CD14-positive monocyte (primary cell): ENCODE measurements around the gene CCDC50. TPM values are rescaled to one million over a fixed set of nuclear protein-coding genes. Genes with fewer than 3 reads are reported as not detected.

Experiments used
- DNase-seq, 3 donors: peaks; one replicate each; pipeline ENCODE4 v3.0.0-alpha.2; 2011 to 2022
- H2AFZ ChIP-seq: 2 replicates; pipeline ENCODE4 v1.6.0; 2012; ENCODE audit warnings: mild to moderate bottlenecking, low read depth, low read length, inconsistent platforms; ENCODE audit not compliant: insufficient read depth, poor library complexity, severe bottlenecking
- H3K27ac ChIP-seq, 2 donors: 1 replicate in 1 of 2; 2 replicates in 1 of 2; pipeline ENCODE4 v1.5.1; 2012 to 2013; ENCODE audit warnings: low read length in 2 of 2, control low read depth in 1 of 2, inconsistent platforms in 1 of 2, low read depth in 1 of 2, mild to moderate bottlenecking in 1 of 2
- H3K27me3 ChIP-seq, 2 donors: one replicate each; pipeline versions ENCODE4 v1.6.0 to v1.6.1; 2011 to 2013; ENCODE audit warnings: low read length in 2 of 2; ENCODE audit not compliant: control insufficient read depth in 2 of 2, insufficient read depth in 2 of 2
- H3K36me3 ChIP-seq, 2 donors: replicated peaks in 1 of 2; 1 replicate in 1 of 2; 2 replicates in 1 of 2; pipeline versions ENCODE4 v1.5.1 to v1.6.1; 2012 to 2013; ENCODE audit warnings: low read length in 2 of 2, control low read depth in 1 of 2, inconsistent platforms in 1 of 2, mild to moderate bottlenecking in 1 of 2; ENCODE audit not compliant: insufficient read depth in 2 of 2, control insufficient read depth in 1 of 2
- H3K4me1 ChIP-seq, 2 donors: 1 replicate in 1 of 2; 2 replicates in 1 of 2; pipeline versions ENCODE4 v1.5.1 to v1.6.1; 2012 to 2013; ENCODE audit warnings: low read length in 2 of 2, control low read depth in 1 of 2, inconsistent platforms in 1 of 2, mild to moderate bottlenecking in 1 of 2, moderate library complexity in 1 of 2; ENCODE audit not compliant: insufficient read depth in 2 of 2, control insufficient read depth in 1 of 2
- H3K4me2 ChIP-seq: replicated peaks from 2 replicates; pipeline ENCODE3; 2012; ENCODE audit warnings: low read length, moderate library complexity, mild to moderate bottlenecking; ENCODE audit not compliant: poor library complexity, severe bottlenecking; ENCODE audit errors: extremely low read depth
- H3K4me3 ChIP-seq, 3 experiments: fragments of 200-600 bp in 1 of 3; sonication (generic) in 1 of 3; replicated peaks in 1 of 3; 1 replicate in 2 of 3; 2 replicates in 1 of 3; pipeline ENCODE4 v1.5.1; 2011 to 2013; ENCODE audit warnings: low read length in 3 of 3, mild to moderate bottlenecking in 3 of 3, control low read depth in 2 of 3, low read depth in 2 of 3, inconsistent platforms in 1 of 3, moderate library complexity in 1 of 3
- H3K79me2 ChIP-seq: 2 replicates; pipeline ENCODE4 v1.6.0; 2012; ENCODE audit warnings: mild to moderate bottlenecking, control low read depth, inconsistent platforms, low read length, moderate library complexity; ENCODE audit not compliant: insufficient read depth
- H3K9ac ChIP-seq: 2 replicates; pipeline ENCODE4 v1.6.0; 2017; ENCODE audit warnings: low read length, mild to moderate bottlenecking; ENCODE audit not compliant: insufficient read depth, poor library complexity, severe bottlenecking
- H3K9me3 ChIP-seq, 2 donors: replicated peaks in 1 of 2; 1 replicate in 1 of 2; 2 replicates in 1 of 2; pipeline versions ENCODE4 v1.5.1 to v1.6.1; 2012 to 2013; ENCODE audit warnings: low read length in 2 of 2, control low read depth in 1 of 2; ENCODE audit not compliant: control insufficient read depth in 1 of 2, insufficient read depth in 1 of 2
- H4K20me1 ChIP-seq: 2 replicates; pipeline ENCODE4 v1.6.0; 2012; ENCODE audit warnings: mild to moderate bottlenecking, low read length, control low read depth, moderate library complexity; ENCODE audit not compliant: insufficient read depth
- H3K27ac Mint-ChIP-seq, 7 donors: one replicate each; pipeline ENCODE4 v1.8.0; 2020; ENCODE audit warnings: mild to moderate bottlenecking in 7 of 7, mixed read lengths in 7 of 7, moderate library complexity in 6 of 7, inconsistent platforms in 2 of 7
- H3K27me3 Mint-ChIP-seq, 3 donors: one replicate each; pipeline ENCODE4 v1.8.0; 2021 to 2022; ENCODE audit warnings: low read depth in 3 of 3, mild to moderate bottlenecking in 3 of 3, mixed read lengths in 3 of 3, moderate library complexity in 3 of 3, inconsistent platforms in 1 of 3
- H3K36me3 Mint-ChIP-seq, 2 donors: one replicate each; pipeline ENCODE4 v1.8.0; 2020; ENCODE audit warnings: mixed read lengths in 2 of 2, inconsistent platforms in 1 of 2, mild to moderate bottlenecking in 1 of 2
- H3K4me1 Mint-ChIP-seq: one replicate; pipeline ENCODE4 v1.8.0; 2020; ENCODE audit warnings: mild to moderate bottlenecking, mixed read lengths
- H3K4me3 Mint-ChIP-seq, 2 donors: one replicate each; pipeline ENCODE4 v1.8.0; 2020; ENCODE audit warnings: mild to moderate bottlenecking in 2 of 2, mixed read lengths in 2 of 2, moderate library complexity in 1 of 2
- H3K9me3 Mint-ChIP-seq, 7 donors: one replicate each; pipeline ENCODE4 v1.8.0; 2020 to 2022; ENCODE audit warnings: mixed read lengths in 7 of 7, mild to moderate bottlenecking in 6 of 7, moderate library complexity in 6 of 7, inconsistent platforms in 2 of 7
- WGBS: methylation state at CpG from one replicate; pipeline ENCODE4 v1.1.5; 2013; ENCODE audit warnings: missing lambda C conversion rate; ENCODE audit not compliant: insufficient coverage; 5-methylcytosine and 5-hydroxymethylcytosine counted together
- intact Hi-C, 2 donors: fragments of 100-400 bp; cut with micrococcal nuclease; formaldehyde crosslinking; loops; one replicate each; pipeline versions ENCODE4 v1.15.0 to v1.15.1; 2023
- polyA plus RNA-seq, 3 donors: library from polyadenylated mRNA; depleted of rRNA in 1 of 3; unstranded in 2 of 3; stranded (reverse) in 1 of 3; fragments of 300-500 nt in 2 of 3; fragments of >200 nt in 1 of 3; fragmentation: Illumina TruSeq in 2 of 3; gene quantifications; 1 replicate in 2 of 3; 2 replicates in 1 of 3; pipeline ENCODE4 v1.2.3, GENCODE V29; 2012 to 2021
- TF ChIP-seq, protein P1 (sequence below): fragments of 200-600 bp; IDR thresholded peaks from one replicate; pipeline ENCODE4 v1.8.0; 2022; ENCODE audit warnings: antibody characterized with exemption, mild to moderate bottlenecking

The CCDC50 gene
- polyA plus RNA-seq, 3 donors = 13.3 to 29.2 (median 25.8) TPM

DNA sequence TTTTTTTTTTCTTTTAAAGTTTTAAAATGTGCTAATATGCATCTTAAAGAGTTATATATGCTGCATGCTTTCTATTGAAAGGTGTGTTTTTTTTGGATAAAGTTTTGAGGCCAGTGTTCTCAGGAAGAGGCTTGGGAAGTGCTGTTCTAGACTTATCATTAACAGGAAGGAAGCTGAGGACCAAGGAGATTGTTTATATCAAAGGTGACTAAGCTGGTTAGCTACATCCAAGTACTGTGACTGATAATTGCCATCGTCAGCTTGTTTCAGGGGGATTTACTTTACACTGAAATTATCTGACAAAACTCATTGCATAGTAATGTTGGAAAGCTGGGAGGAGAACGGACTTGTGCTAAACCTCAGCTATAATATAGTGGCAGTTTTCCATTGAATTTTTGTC is 37.5 kb downstream of the CCDC50 start:
- no peaks in the 10 kb centered on the region for H3K4me1 Mint-ChIP-seq
- H3K27ac ChIP-seq = no peak overlapping the region

DNA sequence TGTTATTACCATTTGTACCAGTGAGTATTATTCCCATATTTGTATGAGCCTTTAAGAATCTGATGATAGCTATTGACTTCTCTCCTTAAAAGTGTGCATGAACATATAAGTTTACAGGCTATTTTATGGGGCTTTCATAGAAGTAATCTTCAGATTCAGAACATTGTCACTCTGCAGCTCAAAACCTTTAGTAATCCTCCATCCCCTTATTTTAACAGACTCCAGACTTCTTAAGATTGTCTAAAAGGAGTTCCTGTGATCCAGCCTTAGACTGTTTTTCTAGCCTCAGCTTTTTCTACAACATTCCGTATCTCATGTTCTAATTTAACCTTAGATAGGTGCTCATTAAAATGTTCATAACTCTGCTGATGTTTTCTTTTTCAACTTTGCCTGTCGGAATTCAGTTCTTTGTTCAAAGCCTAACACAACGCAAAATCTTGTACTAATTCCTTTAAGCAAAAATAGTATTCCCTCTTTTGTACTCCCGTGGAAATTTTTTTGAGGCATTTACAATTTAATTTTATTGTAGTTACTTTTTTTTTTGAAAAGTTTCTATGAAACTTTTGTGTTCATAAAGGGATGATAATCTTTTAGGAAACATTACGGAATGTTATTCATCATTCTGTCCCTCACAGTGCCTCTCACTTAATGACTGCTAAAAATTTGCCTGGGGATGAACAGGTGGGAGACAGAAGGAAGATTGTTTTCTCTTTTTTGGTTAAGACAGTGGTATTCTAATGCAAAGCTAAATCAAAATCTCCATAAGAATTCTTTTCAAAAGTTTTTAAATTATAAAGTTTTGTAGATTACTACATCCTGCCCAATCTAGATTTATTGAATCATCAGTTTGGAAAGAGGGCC is 39.8 kb downstream of the CCDC50 start:
- Mint-ChIP-seq H3K27me3 (peaks cover 0 to 1% (median 0%) of the 10 kb centered on the region in 3 donors), H3K27ac (no peak overlapping the region), H3K9me3 (peaks cover 0 to 2% (median 0%) of the 10 kb centered on the region in 7 donors), H3K4me3 (no peak overlapping the region), H3K4me1 (peaks cover 2% of the 10 kb centered on the region), H3K36me3 (peaks cover 30 to 53% of the 10 kb centered on the region in 2 donors)
- Histone ChIP-seq H3K4me2 (no peak overlapping the region), H3K79me2 (no peaks in the 10 kb centered on the region), H3K9me3 (no peaks in the 10 kb centered on the region), H3K4me1 (no peaks in the 10 kb centered on the region), H2AFZ (no peak overlapping the region), H3K36me3 (peaks cover 15 to 47% of the 10 kb centered on the region in 2 donors), H3K4me3 (no peak overlapping the region), H3K27ac (no peak overlapping the region), H3K9ac (no peak overlapping the region), H4K20me1 (no peaks in the 10 kb centered on the region), H3K27me3 (no peaks in the 10 kb centered on the region)
- no CpG with 5 or more reads among the region's 5 CpGs for WGBS
- TF ChIP-seq, protein P1, sequence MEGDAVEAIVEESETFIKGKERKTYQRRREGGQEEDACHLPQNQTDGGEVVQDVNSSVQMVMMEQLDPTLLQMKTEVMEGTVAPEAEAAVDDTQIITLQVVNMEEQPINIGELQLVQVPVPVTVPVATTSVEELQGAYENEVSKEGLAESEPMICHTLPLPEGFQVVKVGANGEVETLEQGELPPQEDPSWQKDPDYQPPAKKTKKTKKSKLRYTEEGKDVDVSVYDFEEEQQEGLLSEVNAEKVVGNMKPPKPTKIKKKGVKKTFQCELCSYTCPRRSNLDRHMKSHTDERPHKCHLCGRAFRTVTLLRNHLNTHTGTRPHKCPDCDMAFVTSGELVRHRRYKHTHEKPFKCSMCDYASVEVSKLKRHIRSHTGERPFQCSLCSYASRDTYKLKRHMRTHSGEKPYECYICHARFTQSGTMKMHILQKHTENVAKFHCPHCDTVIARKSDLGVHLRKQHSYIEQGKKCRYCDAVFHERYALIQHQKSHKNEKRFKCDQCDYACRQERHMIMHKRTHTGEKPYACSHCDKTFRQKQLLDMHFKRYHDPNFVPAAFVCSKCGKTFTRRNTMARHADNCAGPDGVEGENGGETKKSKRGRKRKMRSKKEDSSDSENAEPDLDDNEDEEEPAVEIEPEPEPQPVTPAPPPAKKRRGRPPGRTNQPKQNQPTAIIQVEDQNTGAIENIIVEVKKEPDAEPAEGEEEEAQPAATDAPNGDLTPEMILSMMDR = no peak
- no peak for DNase-seq
- intact Hi-C loops = no loop called here

More for the DNA sequence above, 37.5 kb downstream of the CCDC50 start:
- Mint-ChIP-seq H3K27ac (no peak overlapping the region), H3K9me3 (peaks cover 0 to 2% (median 0%) of the 10 kb centered on the region in 7 donors), H3K36me3 (peaks cover 38 to 70% of the 10 kb centered on the region in 2 donors), H3K27me3 (peaks cover 0 to 1% (median 0%) of the 10 kb centered on the region in 3 donors), H3K4me3 (no peak overlapping the region)
- Histone ChIP-seq H3K4me3 (no peak overlapping the region), H4K20me1 (no peaks in the 10 kb centered on the region), H3K4me1 (no peaks in the 10 kb centered on the region), H3K9me3 (no peaks in the 10 kb centered on the region), H3K4me2 (no peak overlapping the region), H3K36me3 (peaks cover 27 to 66% of the 10 kb centered on the region in 2 donors), H3K9ac (no peak overlapping the region), H3K27me3 (no peaks in the 10 kb centered on the region), H2AFZ (no peak overlapping the region), H3K79me2 (no peaks in the 10 kb centered on the region)
- no peak for DNase-seq
- WGBS = no CpG with 5 or more reads among the region's 2 CpGs
- TF ChIP-seq, protein P1 = no peak
- intact Hi-C loops = no loop called here
